ENCODE data around the gene CYP21A2.
"Not testable (repeated sequence)": the region's sequence is repeated elsewhere in the genome, so short reads cannot be mapped to it uniquely, and the experiment has no call there.

- TF ChIP-seq CTCF, POLR2A (IDR thresholded peaks at IDR 0.05): not testable (repeated sequence)
Measured at GRCh38 chr6:32067521-32067920, 29.3 kb downstream of the CYP21A2 start.
